PC-3 (cell line): ENCODE results near the gene LGALS4.

Experiments used
- EZH2phosphoT487 ChIP-seq: fragments of 300-600 bp; sonication (generic); IDR thresholded peaks from 2 replicates; pipeline ENCODE4 v1.6.1; 2018; ENCODE audit warnings: mild to moderate bottlenecking, antibody characterized with exemption, low read length, borderline replicate concordance
- TF ChIP-seq, protein P1 (sequence below): fragments of 300-600 bp; sonication (generic); conservative IDR thresholded peaks from 2 replicates; pipeline ENCODE4 v1.5.1; 2017; ENCODE audit warnings: antibody characterized with exemption, low read depth, mild to moderate bottlenecking, low read length

DNA sequence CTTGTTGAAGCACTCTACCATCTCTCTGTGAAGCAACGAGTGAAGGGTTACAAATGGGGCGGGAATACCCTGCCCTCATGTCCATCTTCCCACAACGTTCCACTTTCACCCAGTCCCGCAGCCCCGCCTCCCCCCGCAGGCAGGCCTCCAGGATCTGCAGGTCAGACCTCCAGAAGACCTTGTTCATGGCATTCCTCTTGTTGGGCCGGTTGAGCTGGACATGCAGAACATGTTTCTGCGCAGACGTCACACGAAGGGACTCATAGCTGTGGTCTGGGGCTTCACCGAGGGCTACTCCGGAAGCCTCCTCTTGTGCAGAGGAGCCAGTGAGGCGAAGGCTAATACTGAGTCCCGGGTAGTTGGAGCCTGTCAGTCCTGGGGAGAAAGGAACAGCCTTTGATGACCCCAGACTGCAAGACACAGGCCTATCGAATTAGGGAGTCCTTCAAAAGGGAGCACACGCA lies 18.4 kb upstream of the LGALS4 start:
- TF ChIP-seq, protein P1, sequence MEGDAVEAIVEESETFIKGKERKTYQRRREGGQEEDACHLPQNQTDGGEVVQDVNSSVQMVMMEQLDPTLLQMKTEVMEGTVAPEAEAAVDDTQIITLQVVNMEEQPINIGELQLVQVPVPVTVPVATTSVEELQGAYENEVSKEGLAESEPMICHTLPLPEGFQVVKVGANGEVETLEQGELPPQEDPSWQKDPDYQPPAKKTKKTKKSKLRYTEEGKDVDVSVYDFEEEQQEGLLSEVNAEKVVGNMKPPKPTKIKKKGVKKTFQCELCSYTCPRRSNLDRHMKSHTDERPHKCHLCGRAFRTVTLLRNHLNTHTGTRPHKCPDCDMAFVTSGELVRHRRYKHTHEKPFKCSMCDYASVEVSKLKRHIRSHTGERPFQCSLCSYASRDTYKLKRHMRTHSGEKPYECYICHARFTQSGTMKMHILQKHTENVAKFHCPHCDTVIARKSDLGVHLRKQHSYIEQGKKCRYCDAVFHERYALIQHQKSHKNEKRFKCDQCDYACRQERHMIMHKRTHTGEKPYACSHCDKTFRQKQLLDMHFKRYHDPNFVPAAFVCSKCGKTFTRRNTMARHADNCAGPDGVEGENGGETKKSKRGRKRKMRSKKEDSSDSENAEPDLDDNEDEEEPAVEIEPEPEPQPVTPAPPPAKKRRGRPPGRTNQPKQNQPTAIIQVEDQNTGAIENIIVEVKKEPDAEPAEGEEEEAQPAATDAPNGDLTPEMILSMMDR = no peak
- TF ChIP-seq EZH2phosphoT487 = no peak
